OCI-LY7 (cell line): Measurements from ENCODE around the gene SLC34A2. TPM values are rescaled to one million over a fixed set of nuclear protein-coding genes. Genes with fewer than 3 reads are reported as not detected.

ENCODE experiments used
- BruUV-seq: library from RNA; stranded (reverse); fragments of 400-500 nt; replicated peaks from 2 replicates; lab custom pipeline; 2021; lab: Mats Ljungman, UMichigan
- CTCF ChIA-PET: fragments of 300-600 bp; sonication (Branson Sonifier 250); formaldehyde crosslinking; loops from one replicate; lab custom pipeline; 2022; ENCODE audit warnings: antibody characterized with exemption; ENCODE audit not compliant: unreplicated experiment; lab: Charles Lee
- POLR2A ChIA-PET: fragments of 300-600 bp; sonication (Branson Sonifier 250); formaldehyde crosslinking; loops from one replicate; lab custom pipeline; 2022; ENCODE audit warnings: antibody characterized with exemption; lab: Charles Lee
- DNase-seq: peaks from one replicate; pipeline ENCODE4 v3.0.0-alpha.2; 2015; ENCODE audit warnings: low spot score
- H2AFZ ChIP-seq: fragments of 200-600 bp; sonication (generic), shearing (Covaris generic); 2 replicates; pipeline ENCODE4 v1.6.1; 2014; ENCODE audit warnings: mild to moderate bottlenecking, antibody characterized with exemption, low read length, moderate library complexity
- H3K27ac ChIP-seq: fragments of 200-600 bp; sonication (generic); 2 replicates; pipeline ENCODE4 v1.5.1; 2014; ENCODE audit warnings: mixed run types, low read depth, mild to moderate bottlenecking, moderate library complexity, low read length, inconsistent platforms; ENCODE audit not compliant: poor library complexity, severe bottlenecking
- H3K36me3 ChIP-seq: fragments of 200-600 bp; sonication (generic); 2 replicates; pipeline ENCODE4 v1.6.1; 2014; ENCODE audit warnings: mild to moderate bottlenecking, antibody characterized with exemption, low read length, moderate library complexity, mixed read lengths; ENCODE audit not compliant: insufficient read depth
- H3K4me1 ChIP-seq: fragments of 200-600 bp; sonication (generic); 2 replicates; pipeline ENCODE4 v1.5.1; 2014; ENCODE audit warnings: mild to moderate bottlenecking, low read length; ENCODE audit not compliant: insufficient read depth, poor library complexity, severe bottlenecking
- H3K4me2 ChIP-seq: fragments of 200-600 bp; sonication (generic); 2 replicates; pipeline ENCODE4 v1.6.1; 2014; ENCODE audit warnings: mild to moderate bottlenecking, low read length
- H3K4me3 ChIP-seq: fragments of 200-600 bp; sonication (generic); 2 replicates; pipeline ENCODE4 v1.5.1; 2014; ENCODE audit warnings: mild to moderate bottlenecking, low read depth, low read length; ENCODE audit not compliant: poor library complexity, severe bottlenecking
- H3K79me2 ChIP-seq: fragments of 200-600 bp; sonication (generic); 2 replicates; pipeline ENCODE4 v1.6.1; 2016; ENCODE audit warnings: low read depth, mild to moderate bottlenecking, low read length, moderate library complexity, mixed read lengths; ENCODE audit not compliant: insufficient read depth
- H3K9me2 ChIP-seq: fragments of 200-600 bp; sonication (generic); 2 replicates; pipeline ENCODE4 v1.6.1; 2016; ENCODE audit warnings: mild to moderate bottlenecking, low read length, mixed read lengths; ENCODE audit not compliant: insufficient read depth
- H3K9me3 ChIP-seq: fragments of 200-600 bp; sonication (generic); 2 replicates; pipeline ENCODE4 v1.6.1; 2014; ENCODE audit warnings: mild to moderate bottlenecking, mixed run types, low read length, mixed read lengths
- H4K20me1 ChIP-seq: fragments of 200-600 bp; sonication (generic); 2 replicates; pipeline ENCODE4 v1.6.1; 2014; ENCODE audit warnings: mild to moderate bottlenecking, antibody characterized with exemption, low read length, moderate library complexity, mixed read lengths; ENCODE audit not compliant: insufficient read depth
- EZH2phosphoT487 ChIP-seq: fragments of 200-600 bp; sonication (generic); IDR thresholded peaks from 2 replicates; pipeline ENCODE4 v1.6.1; 2018; ENCODE audit warnings: low read depth, borderline replicate concordance, mild to moderate bottlenecking, mixed run types, antibody characterized with exemption, low read length, moderate library complexity, mixed read lengths
- intact Hi-C: fragments of 100-400 bp; cut with micrococcal nuclease; formaldehyde crosslinking; loops from one replicate; pipeline ENCODE4 v1.10.0; 2022; ENCODE audit not compliant: unreplicated experiment
- total RNA-seq, 2 experiments: library from RNA; depleted of rRNA in 1 of 2; stranded (reverse); fragments of >200 nt in 1 of 2; shearing (Covaris generic) in 1 of 2; gene quantifications; 2 replicates each; pipeline ENCODE4 v1.2.3, GENCODE V29; 2014 to 2022
- TF ChIP-seq, protein P1 (sequence below): fragments of 200-600 bp; sonication (generic); conservative IDR thresholded peaks from 2 replicates; pipeline ENCODE4 v1.5.1; 2014; ENCODE audit warnings: mild to moderate bottlenecking, antibody characterized with exemption, low read length, moderate library complexity, mixed read lengths

The SLC34A2 gene
- total RNA-seq, 2 experiments from 2014 or later, result not detected

DNA sequence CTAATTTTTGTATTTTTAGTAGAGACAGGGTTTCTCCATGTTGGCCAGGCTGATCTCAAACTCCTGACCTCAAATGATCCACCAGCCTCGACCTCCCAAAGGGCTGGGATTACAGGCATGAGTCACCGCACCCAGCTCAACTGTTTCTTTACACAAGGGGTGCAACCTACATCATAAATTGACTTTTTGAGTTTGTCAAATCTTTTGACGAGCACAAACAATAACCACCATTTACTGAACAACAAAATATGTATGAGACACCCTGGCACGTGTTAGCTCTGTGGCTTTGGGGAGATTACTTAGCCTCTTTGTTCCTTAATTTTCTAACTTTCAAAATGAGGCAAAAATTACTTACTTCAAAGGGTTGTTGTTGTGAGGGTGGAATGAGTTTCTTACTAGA lies 23.5 kb upstream of the SLC34A2 start:
- ChIA-PET POLR2A (interaction anchor here (0.5 to 0.6 kb wide), 2 partner anchors 12 to 554 kb away, joined by 4 read pairs; no protein-coding TSS in a partner anchor), CTCF (no interaction called here)
- Histone ChIP-seq H3K4me1 (no peaks in the 10 kb centered on the region), H3K79me2 (no peaks in the 10 kb centered on the region), H3K4me2 (no peak overlapping the region), H3K4me3 (no peak overlapping the region), H2AFZ (no peak overlapping the region), H4K20me1 (no peaks in the 10 kb centered on the region), H3K9me2 (no peaks in the 10 kb centered on the region), H3K9me3 (no peaks in the 10 kb centered on the region), H3K36me3 (no peaks in the 10 kb centered on the region), H3K27ac (no peak overlapping the region)
- BruUV-seq, result no TSS peak
- intact Hi-C loops, result no loop called here
- TF ChIP-seq, protein P1, sequence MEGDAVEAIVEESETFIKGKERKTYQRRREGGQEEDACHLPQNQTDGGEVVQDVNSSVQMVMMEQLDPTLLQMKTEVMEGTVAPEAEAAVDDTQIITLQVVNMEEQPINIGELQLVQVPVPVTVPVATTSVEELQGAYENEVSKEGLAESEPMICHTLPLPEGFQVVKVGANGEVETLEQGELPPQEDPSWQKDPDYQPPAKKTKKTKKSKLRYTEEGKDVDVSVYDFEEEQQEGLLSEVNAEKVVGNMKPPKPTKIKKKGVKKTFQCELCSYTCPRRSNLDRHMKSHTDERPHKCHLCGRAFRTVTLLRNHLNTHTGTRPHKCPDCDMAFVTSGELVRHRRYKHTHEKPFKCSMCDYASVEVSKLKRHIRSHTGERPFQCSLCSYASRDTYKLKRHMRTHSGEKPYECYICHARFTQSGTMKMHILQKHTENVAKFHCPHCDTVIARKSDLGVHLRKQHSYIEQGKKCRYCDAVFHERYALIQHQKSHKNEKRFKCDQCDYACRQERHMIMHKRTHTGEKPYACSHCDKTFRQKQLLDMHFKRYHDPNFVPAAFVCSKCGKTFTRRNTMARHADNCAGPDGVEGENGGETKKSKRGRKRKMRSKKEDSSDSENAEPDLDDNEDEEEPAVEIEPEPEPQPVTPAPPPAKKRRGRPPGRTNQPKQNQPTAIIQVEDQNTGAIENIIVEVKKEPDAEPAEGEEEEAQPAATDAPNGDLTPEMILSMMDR, result no peak
- no peak for DNase-seq

DNA sequence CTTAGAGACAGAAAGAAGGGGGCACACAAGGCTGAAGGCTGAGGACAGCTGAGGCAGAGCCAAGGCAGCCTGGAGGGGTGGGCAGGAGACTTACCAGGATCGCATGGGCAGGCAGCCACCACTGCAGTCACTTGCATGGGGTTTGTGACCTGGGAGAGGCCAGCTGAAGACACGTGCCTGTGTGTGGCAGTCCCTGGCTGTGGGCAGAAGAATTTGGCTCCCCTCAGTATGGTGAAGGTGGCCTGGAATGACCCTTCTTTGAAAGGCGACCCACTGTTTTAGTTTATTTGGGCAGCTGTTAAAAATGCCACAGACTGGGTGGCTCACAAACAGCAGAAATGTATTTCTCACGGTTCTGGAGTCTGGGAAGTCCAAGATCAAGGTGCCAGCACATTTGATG lies 22.1 kb upstream of the SLC34A2 start:
- BruUV-seq, result no TSS peak
- H2AFZ ChIP-seq, result no peak overlapping the region
- intact Hi-C loops, result no loop called here

DNA sequence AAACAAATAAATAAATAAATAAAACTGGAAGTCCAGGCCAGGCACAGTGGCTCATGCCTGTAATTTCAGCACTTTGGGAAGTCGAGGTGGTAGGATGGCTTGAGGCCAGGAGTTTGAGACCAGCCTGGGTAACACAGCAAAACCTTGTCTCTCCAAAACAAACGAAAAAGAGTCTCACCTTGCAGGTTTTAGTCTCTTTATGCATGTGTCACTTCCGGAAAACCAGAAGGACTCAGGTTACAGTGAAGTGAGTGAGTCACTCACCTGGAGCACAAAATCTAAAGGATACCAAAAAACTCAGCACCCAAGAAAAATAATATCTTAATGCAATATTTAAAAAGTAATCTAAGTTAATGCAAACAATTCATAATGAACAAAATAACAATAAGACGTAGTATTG lies 20.1 kb upstream of the SLC34A2 start:
- H3K9me3 ChIP-seq, result no peaks in the 10 kb centered on the region
- H3K36me3 ChIP-seq, result no peaks in the 10 kb centered on the region
- intact Hi-C loops, result no loop called here
- H3K9me2 ChIP-seq, result no peaks in the 10 kb centered on the region
- H3K4me1 ChIP-seq, result no peaks in the 10 kb centered on the region
- POLR2A ChIA-PET, result no interaction called here
- no peak overlapping the region for H3K27ac ChIP-seq
- no peak overlapping the region for H3K4me3 ChIP-seq
- CTCF ChIA-PET, result no interaction called here
- no peak overlapping the region for H2AFZ ChIP-seq
- H3K4me2 ChIP-seq, result no peak overlapping the region
- H4K20me1 ChIP-seq, result no peaks in the 10 kb centered on the region
- no TSS peak for BruUV-seq
- no peak for DNase-seq
- TF ChIP-seq, protein P1, result no peak
- no peak for TF ChIP-seq EZH2phosphoT487
- no peaks in the 10 kb centered on the region for H3K79me2 ChIP-seq

More for the DNA sequence above, 22.1 kb upstream of the SLC34A2 start:
- Histone ChIP-seq H3K9me3 (no peaks in the 10 kb centered on the region), H3K9me2 (no peaks in the 10 kb centered on the region), H3K4me3 (no peak overlapping the region), H3K27ac (no peak overlapping the region), H3K36me3 (no peaks in the 10 kb centered on the region), H3K4me1 (no peaks in the 10 kb centered on the region), H3K79me2 (no peaks in the 10 kb centered on the region), H4K20me1 (no peaks in the 10 kb centered on the region), H3K4me2 (no peak overlapping the region)
- ChIA-PET CTCF (no interaction called here), POLR2A (no interaction called here)
- TF ChIP-seq, protein P1, result no peak
- TF ChIP-seq EZH2phosphoT487, result no peak
- no peak for DNase-seq
